ENCODE measurements around the gene XRN2. TPM values are rescaled to one million over a fixed set of nuclear protein-coding genes. Genes with fewer than 3 reads are reported as not detected.

The XRN2 gene
- total RNA-seq, 1 experiment from 2014 or later = 118 TPM

GRCh38 chr20:21301940-21302663 lies 1.0 kb upstream of the XRN2 start:
- no peak for TF ChIP-seq ZNF317 (CRISPR knock-in tag; IDR thresholded peaks at IDR 0.05; ENCODE audit: borderline replicate concordance, low read depth)
- no peak for TF ChIP-seq ZNF121 (CRISPR knock-in tag; IDR thresholded peaks at IDR 0.05)
- DNase-seq (ENCODE audit: low spot score) (no peak), ATAC-seq (no peak)
- ChIA-PET POLR2A (no interaction called here), CTCF (interaction anchor here (1.4 to 1.9 kb wide), 2 partner anchors 204 to 254 kb away, joined by 3 to 5 read pairs; no protein-coding TSS in a partner anchor)
- Mint-ChIP-seq H3K36me3 (peaks cover 8% of the 10 kb centered on the region), H3K27me3 (ENCODE audit: low read depth) (no peaks in the 10 kb centered on the region), H3K4me3 (peak overlapping the region; percentile 96), H3K27ac (peak overlapping the region; percentile 9), H3K4me1 (peaks cover 18% of the 10 kb centered on the region), H3K9me3 (no peaks in the 10 kb centered on the region)

DNA sequence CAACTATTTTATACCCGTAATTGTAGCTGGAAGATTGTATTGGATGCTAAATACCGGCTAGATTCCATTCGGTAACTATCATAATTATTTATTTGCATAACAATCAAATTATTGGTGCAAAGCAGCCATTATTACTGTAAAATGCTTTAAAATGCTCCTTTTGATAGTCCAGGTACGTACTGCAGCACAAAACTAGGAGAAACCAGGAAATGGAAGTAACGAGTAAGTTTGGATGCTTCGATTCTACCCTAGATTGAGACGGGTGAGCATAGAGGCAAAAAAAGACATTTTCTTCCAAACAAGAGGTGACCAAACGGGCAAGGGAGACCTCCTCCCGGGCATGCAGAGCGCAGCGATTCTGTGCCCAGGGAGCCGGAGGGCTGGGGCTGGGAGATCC lies 469 bp upstream of the XRN2 start:
- no peak for TF ChIP-seq JAZF1 (CRISPR knock-in tag; IDR thresholded peaks at IDR 0.05)
- TF ChIP-seq, protein P1, sequence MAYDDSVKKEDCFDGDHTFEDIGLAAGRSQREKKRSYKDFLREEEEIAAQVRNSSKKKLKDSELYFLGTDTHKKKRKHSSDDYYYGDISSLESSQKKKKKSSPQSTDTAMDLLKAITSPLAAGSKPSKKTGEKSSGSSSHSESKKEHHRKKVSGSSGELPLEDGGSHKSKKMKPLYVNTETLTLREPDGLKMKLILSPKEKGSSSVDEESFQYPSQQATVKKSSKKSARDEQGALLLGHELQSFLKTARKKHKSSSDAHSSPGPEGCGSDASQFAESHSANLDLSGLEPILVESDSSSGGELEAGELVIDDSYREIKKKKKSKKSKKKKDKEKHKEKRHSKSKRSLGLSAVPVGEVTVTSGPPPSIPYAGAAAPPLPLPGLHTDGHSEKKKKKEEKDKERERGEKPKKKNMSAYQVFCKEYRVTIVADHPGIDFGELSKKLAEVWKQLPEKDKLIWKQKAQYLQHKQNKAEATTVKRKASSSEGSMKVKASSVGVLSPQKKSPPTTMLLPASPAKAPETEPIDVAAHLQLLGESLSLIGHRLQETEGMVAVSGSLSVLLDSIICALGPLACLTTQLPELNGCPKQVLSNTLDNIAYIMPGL (CRISPR knock-in tag; IDR thresholded peaks at IDR 0.05) = no peak
- no peak for TF ChIP-seq ESRRA (CRISPR knock-in tag; IDR thresholded peaks at IDR 0.05; ENCODE audit: borderline replicate concordance)
- no peak for TF ChIP-seq FOXP4 (CRISPR knock-in tag; IDR thresholded peaks at IDR 0.05)
- TF ChIP-seq ZNF416 (CRISPR knock-in tag; IDR thresholded peaks at IDR 0.05) = no peak
- peak overlapping the region; percentile 9; the same call in 1 of the 2 replicates for H3K27ac Mint-ChIP-seq
- no peaks in the 10 kb centered on the region for H3K27me3 Mint-ChIP-seq (ENCODE audit: low read depth)
- peak overlapping the region; percentile 96 for H3K4me3 Mint-ChIP-seq
- peaks cover 18% of the 10 kb centered on the region for H3K4me1 Mint-ChIP-seq
- ChIA-PET CTCF (interaction anchor here (0.6 to 1.9 kb wide), 4 partner anchors 68 to 254 kb away, joined by 3 to 9 read pairs (median 4); no protein-coding TSS in a partner anchor), POLR2A (interaction anchor here (0.7 to 1.0 kb wide), 3 partner anchors 9 to 1306 kb away, joined by 3 to 19 read pairs (median 3); no protein-coding TSS in a partner anchor)
- no peak for DNase-seq (ENCODE audit: low spot score)
- H3K36me3 Mint-ChIP-seq = peaks cover 9% of the 10 kb centered on the region
- ATAC-seq = peak; percentile 23
- H3K9me3 Mint-ChIP-seq = no peaks in the 10 kb centered on the region

GRCh38 chr20:21303872-21304586 lies 898 bp downstream of the XRN2 start:
- Mint-ChIP-seq H3K9me3 (no peaks in the 10 kb centered on the region), H3K27me3 (ENCODE audit: low read depth) (no peaks in the 10 kb centered on the region), H3K4me1 (peaks cover 28% of the 10 kb centered on the region), H3K27ac (peak overlapping the region; percentile 82), H3K4me3 (peak overlapping the region; percentile 96), H3K36me3 (peaks cover 19% of the 10 kb centered on the region)
- ChIA-PET POLR2A (no interaction called here), CTCF (interaction anchor here (1.3 to 1.9 kb wide), 2 partner anchors 69 to 202 kb away, joined by 5 to 9 read pairs; no protein-coding TSS in a partner anchor)
- DNase-seq (ENCODE audit: low spot score) (no peak), ATAC-seq (peak; percentile 5; the same call in 1 of the 2 replicates)
- TF ChIP-seq ESRRA (CRISPR knock-in tag; IDR thresholded peaks at IDR 0.05; ENCODE audit: borderline replicate concordance) (no peak), MLX (CRISPR knock-in tag; IDR thresholded peaks at IDR 0.05) (no peak), ARID4B (CRISPR knock-in tag; IDR thresholded peaks at IDR 0.05; ENCODE audit: borderline replicate concordance) (no peak)
